Adrenal gland (tissue), 5 donors: Measurements from ENCODE around the gene PPL.

Source experiments
- CTCF ChIP-seq, 6 experiments: fragments of 450-650 bp in 4 of 6; fragments of 200-600 bp in 2 of 6; sonication (generic) in 1 of 6; IDR thresholded peaks; 1 replicate in 5 of 6; 2 replicates in 1 of 6; pipeline versions ENCODE4 v1.5.1 to v1.8.0; 2016 to 2021; ENCODE audit warnings: antibody characterized with exemption in 6 of 6, mild to moderate bottlenecking in 2 of 6, moderate library complexity in 1 of 6
- POLR2A ChIP-seq, 2 donors: fragments of 450-650 bp; IDR thresholded peaks; one replicate each; pipeline ENCODE4 v1.6.1; 2017; ENCODE audit warnings: antibody characterized with exemption in 2 of 2, mild to moderate bottlenecking in 2 of 2, moderate library complexity in 1 of 2
- donor health status: DM: no; HTN: no; CAD: no.

DNA sequence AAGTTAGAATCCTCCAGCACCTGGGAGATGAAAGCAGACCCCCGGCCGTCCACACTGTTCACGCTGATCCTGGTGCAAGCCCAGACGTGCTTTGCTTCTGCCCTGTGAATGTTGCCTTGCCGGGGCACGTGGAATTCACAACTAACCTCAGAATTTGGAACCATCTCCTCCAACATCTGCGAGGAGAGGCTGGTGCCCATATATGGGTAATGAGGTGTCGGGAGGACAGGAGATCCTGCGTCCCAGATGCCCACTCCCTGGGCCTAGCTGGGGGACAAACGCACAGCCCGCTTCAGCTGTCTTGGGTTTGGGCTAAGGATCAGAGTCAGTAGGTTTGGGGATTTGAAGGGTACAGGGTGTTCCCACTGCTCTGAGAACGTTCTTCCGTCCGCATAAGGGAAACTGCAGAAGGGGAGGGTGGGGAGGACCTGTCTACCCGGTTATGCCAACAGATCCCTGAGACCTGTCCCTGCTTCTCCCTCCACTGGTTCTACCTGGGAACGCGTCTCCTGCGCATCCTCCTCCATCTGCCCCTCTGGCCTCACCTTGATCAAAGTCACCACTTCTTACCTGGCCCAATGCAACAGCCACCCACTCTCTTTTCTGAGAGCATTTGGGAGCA, 14.1 kb downstream of the PPL start:
- TF ChIP-seq CTCF (IDR thresholded peaks at IDR 0.05) (no peak), POLR2A (IDR thresholded peaks at IDR 0.05) (no peak)
